Erythroblast (primary cell): ENCODE data around the gene CCDC32.

Source experiments
- GATA1 ChIP-seq: IDR thresholded peaks from 2 replicates; pipeline ENCODE4 v1.6.1; 2011; ENCODE audit warnings: low read depth, mild to moderate bottlenecking, control low read depth, low read length, moderate library complexity
- POLR2A ChIP-seq: IDR thresholded peaks from 2 replicates; pipeline ENCODE4 v1.6.1; 2011; ENCODE audit warnings: mild to moderate bottlenecking, low read length

DNA sequence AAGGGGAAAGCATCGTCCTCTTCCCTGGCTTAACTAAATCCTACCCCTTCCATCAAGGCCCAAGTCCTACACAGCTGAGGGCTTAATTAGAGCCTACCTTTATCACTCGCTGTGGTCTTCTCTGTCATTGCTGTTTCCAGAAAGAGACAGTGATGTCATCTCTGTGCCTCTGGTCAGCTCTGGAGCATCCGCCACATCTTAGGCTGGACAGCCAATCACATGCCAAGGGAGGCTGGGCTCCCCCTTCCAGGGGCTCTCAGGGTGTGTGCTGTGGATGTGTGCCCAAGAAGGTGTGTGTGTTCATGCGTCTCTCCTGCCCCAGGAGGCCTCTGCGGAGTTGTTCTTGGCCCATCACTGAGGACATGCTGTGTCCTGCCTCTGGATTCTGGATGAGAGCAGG is 51.2 kb downstream of the CCDC32 start:
- TF ChIP-seq POLR2A (no peak), GATA1 (no peak)
